ENCODE data around the gene FKBP5. TPM values are rescaled to one million over a fixed set of nuclear protein-coding genes. Genes with fewer than 3 reads are reported as not detected.
A peak's percentile ranks its signal among the peaks of the same experiment; 100 is the strongest.

The FKBP5 gene
- total RNA-seq, 1 donor, result 5.1 TPM

GRCh38 chr6:35620706-35621105 is 68.0 kb downstream of the FKBP5 start:
- Histone ChIP-seq H3K27me3 (ENCODE audit: insufficient read depth, low read length) (no peaks in the 10 kb centered on the region), H3K4me1 (ENCODE audit: insufficient read depth, low read length) (no peaks in the 10 kb centered on the region), H3K9me3 (ENCODE audit: low read depth, low read length) (no peaks in the 10 kb centered on the region), H3K27ac (ENCODE audit: low read depth, low read length) (no peak overlapping the region), H3K36me3 (ENCODE audit: insufficient read depth, low read length) (no peaks in the 10 kb centered on the region), H3K4me3 (ENCODE audit: insufficient read depth, low read length) (no peak overlapping the region), H4K20me1 (ENCODE audit: insufficient read depth, low read length) (no peaks in the 10 kb centered on the region), H2AFZ (ENCODE audit: low read length) (no peak overlapping the region), H3K79me2 (ENCODE audit: insufficient read depth, low read length) (no peaks in the 10 kb centered on the region), H3K4me2 (ENCODE audit: insufficient read depth, low read length) (no peak overlapping the region)
- no peak for TF ChIP-seq CTCF (IDR thresholded peaks at IDR 0.05; ENCODE audit: extremely low read depth, low read depth, low read length)
- no peak for DNase-seq (ENCODE audit: insufficient read length, low spot score, missing footprints)

GRCh38 chr6:35613762-35614161 is 75.0 kb downstream of the FKBP5 start:
- H3K27ac ChIP-seq (ENCODE audit: low read depth, low read length), result no peak overlapping the region
- no peak overlapping the region for H3K4me3 ChIP-seq (ENCODE audit: insufficient read depth, low read length)
- H3K4me1 ChIP-seq (ENCODE audit: insufficient read depth, low read length), result peaks cover 10% of the 10 kb centered on the region
- TF ChIP-seq CTCF (IDR thresholded peaks at IDR 0.05; ENCODE audit: extremely low read depth, low read depth, low read length), result no peak
- H3K27me3 ChIP-seq (ENCODE audit: insufficient read depth, low read length), result no peaks in the 10 kb centered on the region
- no peaks in the 10 kb centered on the region for H3K79me2 ChIP-seq (ENCODE audit: insufficient read depth, low read length)
- H3K36me3 ChIP-seq (ENCODE audit: insufficient read depth, low read length), result peaks cover 8% of the 10 kb centered on the region
- no peak overlapping the region for H2AFZ ChIP-seq (ENCODE audit: low read length)
- no peak overlapping the region for H3K4me2 ChIP-seq (ENCODE audit: insufficient read depth, low read length)
- H4K20me1 ChIP-seq (ENCODE audit: insufficient read depth, low read length), result no peaks in the 10 kb centered on the region
- no peaks in the 10 kb centered on the region for H3K9me3 ChIP-seq (ENCODE audit: low read depth, low read length)
- DNase-seq (ENCODE audit: insufficient read length, low spot score, missing footprints), result no peak

GRCh38 chr6:35611240-35611639 is 77.5 kb downstream of the FKBP5 start:
- no peak for DNase-seq (ENCODE audit: insufficient read length, low spot score, missing footprints)
- Histone ChIP-seq H3K9me3 (ENCODE audit: low read depth, low read length) (no peaks in the 10 kb centered on the region), H4K20me1 (ENCODE audit: insufficient read depth, low read length) (no peaks in the 10 kb centered on the region), H3K36me3 (ENCODE audit: insufficient read depth, low read length) (peaks cover 8% of the 10 kb centered on the region), H2AFZ (ENCODE audit: low read length) (peak overlapping the region; percentile 36), H3K27me3 (ENCODE audit: insufficient read depth, low read length) (no peaks in the 10 kb centered on the region), H3K4me2 (ENCODE audit: insufficient read depth, low read length) (no peak overlapping the region), H3K27ac (ENCODE audit: low read depth, low read length) (no peak overlapping the region), H3K79me2 (ENCODE audit: insufficient read depth, low read length) (no peaks in the 10 kb centered on the region), H3K4me3 (ENCODE audit: insufficient read depth, low read length) (no peak overlapping the region), H3K4me1 (ENCODE audit: insufficient read depth, low read length) (peaks cover 10% of the 10 kb centered on the region)
- no peak for TF ChIP-seq CTCF (IDR thresholded peaks at IDR 0.05; ENCODE audit: extremely low read depth, low read depth, low read length)

GRCh38 chr6:35610830-35611229 is 77.9 kb downstream of the FKBP5 start:
- H3K27ac ChIP-seq (ENCODE audit: low read depth, low read length), result no peak overlapping the region
- H3K36me3 ChIP-seq (ENCODE audit: insufficient read depth, low read length), result peaks cover 8% of the 10 kb centered on the region
- peaks cover 11% of the 10 kb centered on the region for H3K4me1 ChIP-seq (ENCODE audit: insufficient read depth, low read length)
- no peaks in the 10 kb centered on the region for H3K9me3 ChIP-seq (ENCODE audit: low read depth, low read length)
- no peak overlapping the region for H3K4me3 ChIP-seq (ENCODE audit: insufficient read depth, low read length)
- no peaks in the 10 kb centered on the region for H4K20me1 ChIP-seq (ENCODE audit: insufficient read depth, low read length)
- H3K27me3 ChIP-seq (ENCODE audit: insufficient read depth, low read length), result no peaks in the 10 kb centered on the region
- no peaks in the 10 kb centered on the region for H3K79me2 ChIP-seq (ENCODE audit: insufficient read depth, low read length)
- TF ChIP-seq CTCF (IDR thresholded peaks at IDR 0.05; ENCODE audit: extremely low read depth, low read depth, low read length), result no peak
- peak overlapping the region; percentile 36 for H2AFZ ChIP-seq (ENCODE audit: low read length)
- no peak overlapping the region for H3K4me2 ChIP-seq (ENCODE audit: insufficient read depth, low read length)
- DNase-seq (ENCODE audit: insufficient read length, low spot score, missing footprints), result no peak

All from osteoblast (primary cell).